Neuronal stem cell (in vitro differentiated cells): Measurements from ENCODE around the gene SLC6A3.
"Not testable (repeated sequence)": the region's sequence is repeated elsewhere in the genome, so short reads cannot be mapped to it uniquely, and the experiment has no call there.

Experiments used
- DNase-seq: peaks from one replicate; pipeline ENCODE4 v3.0.0-alpha.2; 2013; ENCODE audit warnings: low spot score
- H2AFZ ChIP-seq: one replicate; pipeline ENCODE4 v1.6.1; 2013; ENCODE audit warnings: mild to moderate bottlenecking, low read length, inconsistent platforms
- H2AK5ac ChIP-seq: 2 replicates; pipeline ENCODE4 v1.6.1; 2013; ENCODE audit warnings: low read depth, mild to moderate bottlenecking, inconsistent platforms, low read length, moderate library complexity, mixed read lengths
- H2BK120ac ChIP-seq: 2 replicates; pipeline ENCODE4 v1.6.1; 2013; ENCODE audit warnings: low read depth, mild to moderate bottlenecking, inconsistent platforms, low read length, moderate library complexity, mixed read lengths
- H2BK12ac ChIP-seq: one replicate; pipeline ENCODE4 v1.6.1; 2013; ENCODE audit warnings: low read length, inconsistent platforms
- H2BK15ac ChIP-seq: 2 replicates; pipeline ENCODE4 v1.6.1; 2013; ENCODE audit warnings: mild to moderate bottlenecking, low read length, inconsistent platforms, mixed read lengths
- H2BK5ac ChIP-seq: one replicate; pipeline ENCODE4 v1.6.1; 2013; ENCODE audit warnings: inconsistent platforms, mild to moderate bottlenecking, low read length, moderate library complexity
- H3K14ac ChIP-seq: one replicate; pipeline ENCODE4 v1.6.1; 2013; ENCODE audit warnings: low read length, inconsistent platforms
- H3K18ac ChIP-seq: 2 replicates; pipeline ENCODE4 v1.6.1; 2013; ENCODE audit warnings: low read length, inconsistent platforms
- H3K23ac ChIP-seq: 2 replicates; pipeline ENCODE4 v1.6.1; 2013; ENCODE audit warnings: low read depth, mild to moderate bottlenecking, mixed read lengths, low read length, inconsistent platforms; ENCODE audit not compliant: poor library complexity
- H3K27ac ChIP-seq: replicated peaks from 3 replicates; pipeline ENCODE4 v1.5.1; 2013; ENCODE audit warnings: low read length, inconsistent platforms
- H3K27me3 ChIP-seq, 3 experiments: 2 replicates each; pipeline ENCODE4 v1.6.1; 2013; ENCODE audit warnings: low read length in 3 of 3, mild to moderate bottlenecking in 2 of 3, inconsistent platforms in 1 of 3, low read depth in 1 of 3, mixed read lengths in 1 of 3, moderate library complexity in 1 of 3; ENCODE audit not compliant: control insufficient read depth in 3 of 3, insufficient read depth in 3 of 3
- H3K36me3 ChIP-seq, 2 donors: replicated peaks in 1 of 2; 2 replicates each; pipeline ENCODE4 v1.6.1; 2013; ENCODE audit warnings: low read length in 2 of 2; ENCODE audit not compliant: control insufficient read depth in 2 of 2, insufficient read depth in 2 of 2
- H3K4ac ChIP-seq: 2 replicates; pipeline ENCODE4 v1.6.1; 2013; ENCODE audit warnings: inconsistent platforms, mild to moderate bottlenecking, low read length, moderate library complexity
- H3K4me1 ChIP-seq, 2 donors: 1 replicate in 1 of 2; 2 replicates in 1 of 2; pipeline ENCODE4 v1.6.1; 2013; ENCODE audit warnings: low read length in 2 of 2, low read depth in 1 of 2; ENCODE audit not compliant: control insufficient read depth in 2 of 2, insufficient read depth in 1 of 2
- H3K4me2 ChIP-seq: one replicate; pipeline ENCODE4 v1.6.1; 2013; ENCODE audit warnings: mild to moderate bottlenecking, low read length, inconsistent platforms; ENCODE audit not compliant: insufficient read depth, poor library complexity, severe bottlenecking
- H3K4me3 ChIP-seq, 2 donors: 2 replicates each; pipeline ENCODE4 v1.5.1; 2013; ENCODE audit warnings: low read length in 2 of 2, mild to moderate bottlenecking in 2 of 2, inconsistent platforms in 1 of 2, moderate library complexity in 1 of 2
- H3K79me1 ChIP-seq: one replicate; pipeline ENCODE4 v1.6.1; 2013; ENCODE audit warnings: low read depth, mild to moderate bottlenecking, inconsistent platforms, low read length, moderate library complexity
- H3K9ac ChIP-seq: one replicate; pipeline ENCODE4 v1.6.1; 2013; ENCODE audit warnings: mild to moderate bottlenecking, low read depth, low read length, inconsistent platforms; ENCODE audit not compliant: poor library complexity
- H3K9me3 ChIP-seq, 2 donors: replicated peaks in 1 of 2; 2 replicates each; pipeline versions ENCODE3 to v1.6.1; 2013; ENCODE audit warnings: low read length in 2 of 2, mild to moderate bottlenecking in 2 of 2, inconsistent platforms in 1 of 2, low read depth in 1 of 2, mixed read lengths in 1 of 2, moderate library complexity in 1 of 2; ENCODE audit not compliant: control insufficient read depth in 2 of 2, insufficient read depth in 1 of 2
- H4K8ac ChIP-seq: one replicate; pipeline ENCODE4 v1.6.1; 2013; ENCODE audit warnings: low read depth, mild to moderate bottlenecking, inconsistent platforms, low read length, moderate library complexity
- H4K91ac ChIP-seq: one replicate; pipeline ENCODE4 v1.6.1; 2013; ENCODE audit warnings: low read length, low read depth, mild to moderate bottlenecking, inconsistent platforms; ENCODE audit not compliant: poor library complexity
- WGBS, 2 donors: extraction: QIAGEN DNeasy Blood & Tissue Kit; methylation state at CpG; one replicate each; pipeline ENCODE4 v1.1.7; 2013; ENCODE audit warnings: missing lambda C conversion rate in 2 of 2, mixed read lengths in 1 of 2; ENCODE audit not compliant: insufficient read length in 2 of 2, insufficient replicate concordance in 1 of 2; ENCODE audit errors: extremely low coverage in 2 of 2; 5-methylcytosine and 5-hydroxymethylcytosine counted together

SLC6A3 gene

DNA sequence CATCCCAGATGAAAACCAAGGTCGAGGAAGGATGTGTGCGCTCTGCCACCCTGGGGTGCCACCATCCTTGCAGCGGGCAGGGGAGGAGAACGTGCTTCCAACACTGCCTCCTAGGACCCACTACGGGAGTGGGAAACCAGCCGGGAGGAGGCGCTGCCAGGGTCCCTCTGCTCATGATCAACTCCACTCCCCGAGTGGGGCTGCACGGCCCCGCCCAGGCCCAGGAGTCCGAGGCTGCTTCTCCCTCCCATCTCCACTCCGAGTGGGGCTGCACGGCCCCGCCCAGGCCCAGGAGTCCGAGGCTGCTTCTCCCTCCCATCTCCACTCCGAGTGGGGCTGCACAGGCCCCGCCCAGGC, 30.3 kb upstream of the SLC6A3 start:
- not testable (repeated sequence) for H3K14ac ChIP-seq, H2BK12ac ChIP-seq, H3K4me1 ChIP-seq, H3K79me1 ChIP-seq, H3K27ac ChIP-seq, H3K4ac ChIP-seq, H3K4me3 ChIP-seq, H3K27me3 ChIP-seq, H4K91ac ChIP-seq, H4K8ac ChIP-seq, H2AFZ ChIP-seq, H2BK15ac ChIP-seq, H2BK5ac ChIP-seq, H3K4me2 ChIP-seq, DNase-seq, H3K9me3 ChIP-seq, H3K18ac ChIP-seq, H2AK5ac ChIP-seq, H2BK120ac ChIP-seq, H3K23ac ChIP-seq
- WGBS, 2 donors: no CpG with 5 or more reads among the region's 17 CpGs
- H3K9ac ChIP-seq: peak overlapping the region; percentile 34
- peaks cover 38 to 91% of the 10 kb centered on the region in 2 donors for H3K36me3 ChIP-seq

DNA sequence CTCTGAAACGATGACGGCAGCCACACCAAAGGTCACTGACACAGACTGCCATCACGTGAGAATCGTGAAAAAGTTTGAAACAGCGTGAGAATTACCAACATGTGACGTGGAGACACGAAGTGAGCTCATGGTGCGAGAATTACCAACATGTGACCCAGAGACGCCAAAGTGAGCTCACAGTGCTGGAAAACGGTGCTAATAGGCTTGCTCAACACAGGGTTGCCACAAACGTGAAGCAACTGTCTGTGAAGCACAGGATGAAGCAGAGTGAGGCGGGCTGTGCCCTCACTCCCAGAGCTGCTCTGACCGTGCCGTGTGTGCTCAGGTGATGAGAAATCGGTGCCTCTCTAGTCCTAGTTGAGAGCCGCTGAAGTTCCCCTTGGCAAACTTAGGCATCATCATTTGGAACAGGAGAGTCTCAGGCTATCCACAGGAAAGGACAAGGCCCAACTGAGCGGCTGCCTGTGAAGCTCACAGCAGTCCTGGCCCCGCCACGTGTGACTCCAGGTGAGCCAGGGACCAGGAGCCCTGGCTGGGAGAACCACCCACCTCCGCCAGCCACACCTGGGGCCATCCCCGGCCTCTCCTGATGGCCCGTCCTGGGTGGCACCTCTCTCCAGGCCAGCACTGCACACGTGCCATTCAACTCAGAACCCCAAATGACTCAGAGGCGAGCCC, 29.8 kb upstream of the SLC6A3 start:
- no peak overlapping the region for H2AFZ ChIP-seq
- peak overlapping the region; percentile 34 for H3K9ac ChIP-seq
- no peak overlapping the region for H3K23ac ChIP-seq
- H3K4me3 ChIP-seq: no peak overlapping the region
- no peak overlapping the region for H3K27ac ChIP-seq
- peaks cover 2 to 4% of the 10 kb centered on the region in 2 donors for H3K4me1 ChIP-seq
- no peak overlapping the region for H2BK5ac ChIP-seq
- no peak overlapping the region for H2AK5ac ChIP-seq
- peaks cover 3% of the 10 kb centered on the region for H3K79me1 ChIP-seq
- H2BK15ac ChIP-seq: no peak overlapping the region
- no peak overlapping the region for H3K18ac ChIP-seq
- H3K4me2 ChIP-seq: no peak overlapping the region
- no peak overlapping the region for H2BK12ac ChIP-seq
- DNase-seq: no peak
- H3K27me3 ChIP-seq: no peaks in the 10 kb centered on the region
- no peak overlapping the region for H3K4ac ChIP-seq
- no peak overlapping the region for H2BK120ac ChIP-seq
- H4K91ac ChIP-seq: no peak overlapping the region
- no peak overlapping the region for H4K8ac ChIP-seq
- no peak overlapping the region for H3K14ac ChIP-seq
- H3K36me3 ChIP-seq: peaks cover 42 to 91% of the 10 kb centered on the region in 2 donors
- WGBS, 2 donors: no CpG with 5 or more reads among the region's 24 CpGs
- H3K9me3 ChIP-seq: no peaks in the 10 kb centered on the region

DNA sequence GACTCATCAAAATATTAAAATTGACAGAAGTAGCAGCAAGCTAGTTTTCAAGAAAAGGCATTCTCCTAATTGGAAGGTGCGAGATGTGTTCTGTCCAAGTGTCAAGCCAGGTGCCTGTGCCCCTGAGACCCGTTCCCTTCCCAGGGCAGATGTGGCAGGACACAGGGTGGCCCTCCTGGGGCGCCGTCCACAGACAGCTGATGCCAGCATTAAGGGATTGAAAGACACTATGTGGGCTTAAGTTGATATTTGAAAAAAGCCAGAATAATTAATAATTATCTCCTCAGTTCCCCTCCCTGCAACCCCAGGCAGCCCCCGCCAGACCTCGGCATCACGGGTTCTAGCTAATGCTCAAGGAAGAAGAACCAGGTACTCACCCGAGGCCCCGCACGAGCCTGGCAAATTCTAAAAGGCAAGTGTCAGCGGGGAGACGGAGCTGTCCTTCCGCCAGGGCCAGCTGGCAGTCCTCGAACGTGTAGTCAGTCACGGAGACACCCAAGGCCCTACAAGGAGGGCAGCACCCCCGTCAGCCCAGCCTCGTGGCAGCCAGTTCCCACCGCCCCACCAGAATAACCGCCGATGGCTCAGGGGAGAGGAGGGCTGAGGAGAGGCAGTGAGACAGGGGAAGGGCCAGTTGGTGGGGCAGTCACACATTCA, 29.1 kb upstream of the SLC6A3 start:
- Histone ChIP-seq H3K4me3 (no peak overlapping the region), H3K9ac (no peak overlapping the region), H3K23ac (no peak overlapping the region), H4K8ac (no peak overlapping the region), H3K79me1 (no peaks in the 10 kb centered on the region), H2BK120ac (no peak overlapping the region), H2AK5ac (no peak overlapping the region), H2BK5ac (no peak overlapping the region), H3K27ac (no peak overlapping the region), H3K4me2 (no peak overlapping the region), H3K9me3 (no peaks in the 10 kb centered on the region), H3K4me1 (peaks cover 0 to 6% of the 10 kb centered on the region in 2 donors), H3K18ac (peak overlapping the region; percentile 58), H4K91ac (no peak overlapping the region), H2BK12ac (no peak overlapping the region), H2BK15ac (no peak overlapping the region), H3K36me3 (peaks cover 44 to 85% of the 10 kb centered on the region in 2 donors), H2AFZ (no peak overlapping the region), H3K27me3 (no peaks in the 10 kb centered on the region), H3K4ac (no peak overlapping the region), H3K14ac (no peak overlapping the region)
- no peak for DNase-seq
- WGBS, 2 donors: no CpG with 5 or more reads among the region's 21 CpGs

DNA sequence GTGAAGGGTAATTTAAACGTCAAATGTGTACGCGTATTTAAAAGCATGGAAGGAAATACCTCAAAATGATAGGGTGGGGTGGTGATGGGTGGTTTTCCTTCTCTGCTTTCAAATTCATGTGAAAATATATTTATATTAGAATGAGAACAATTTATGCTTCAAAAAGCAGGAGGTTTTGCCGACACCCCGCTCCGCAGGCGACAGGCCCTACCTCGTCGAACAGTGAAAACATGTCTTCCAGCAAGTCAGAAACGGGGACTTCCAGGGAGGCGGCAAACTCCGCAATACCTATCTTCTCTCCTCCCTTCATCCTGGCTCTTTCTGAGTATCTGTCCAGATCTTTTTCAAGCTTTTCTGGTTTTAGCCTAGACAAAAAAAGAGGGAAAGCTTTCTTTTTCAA, 28.5 kb upstream of the SLC6A3 start:
- Histone ChIP-seq H3K4me2 (no peak overlapping the region), H3K27ac (no peak overlapping the region), H4K91ac (no peak overlapping the region), H3K79me1 (peaks cover 3% of the 10 kb centered on the region), H2AFZ (no peak overlapping the region), H2BK15ac (no peak overlapping the region), H3K36me3 (peaks cover 44 to 80% of the 10 kb centered on the region in 2 donors), H3K27me3 (no peaks in the 10 kb centered on the region), H2BK12ac (no peak overlapping the region), H3K4me1 (peaks cover 0 to 9% of the 10 kb centered on the region in 2 donors), H3K9ac (no peak overlapping the region), H3K18ac (no peak overlapping the region), H3K23ac (no peak overlapping the region), H2BK120ac (no peak overlapping the region), H3K9me3 (no peaks in the 10 kb centered on the region), H4K8ac (no peak overlapping the region), H3K4ac (no peak overlapping the region), H3K14ac (no peak overlapping the region), H2BK5ac (no peak overlapping the region), H3K4me3 (no peak overlapping the region), H2AK5ac (no peak overlapping the region)
- WGBS, 2 donors: no CpG with 5 or more reads among the region's 12 CpGs
- no peak for DNase-seq
